Measurements from ENCODE around the gene CTSC.

GRCh38 chr11:88303037-88303436 is 34.5 kb downstream of the CTSC start:
- TF ChIP-seq ELF4 (IDR thresholded peaks at IDR 0.05), result no peak
- no peak for TF ChIP-seq CTBP1 (IDR thresholded peaks at IDR 0.05; ENCODE audit: borderline replicate concordance)
- TF ChIP-seq BHLHE40 (IDR thresholded peaks at IDR 0.05; ENCODE audit: borderline replicate concordance), result no peak
- TF ChIP-seq ZNF384 (IDR thresholded peaks at IDR 0.05), result no peak
- TF ChIP-seq SP1 (IDR thresholded peaks at IDR 0.05), result no peak
- no peak for TF ChIP-seq SUZ12 (IDR thresholded peaks at IDR 0.05)
